ENCODE results near the gene UQCRH.
"Not testable (repeated sequence)": the region's sequence is repeated elsewhere in the genome, so short reads cannot be mapped to it uniquely, and the experiment has no call there.

UQCRH gene

GRCh38 chr1:46330381-46330780, 26.9 kb downstream of the UQCRH start:
- not testable (repeated sequence) for H3K23ac ChIP-seq (ENCODE audit: low read length); H4K5ac ChIP-seq (ENCODE audit: low read length); H2AK5ac ChIP-seq (ENCODE audit: low read length); H3K9ac ChIP-seq (ENCODE audit: low read length); H3K79me1 ChIP-seq (ENCODE audit: low read length); H3K4ac ChIP-seq (ENCODE audit: low read depth, low read length); H3K18ac ChIP-seq (ENCODE audit: low read length); H3K4me1 ChIP-seq (ENCODE audit: control insufficient read depth, low read depth, low read length); H3K27me3 ChIP-seq (ENCODE audit: insufficient read depth, low read length, poor library complexity); H3K4me3 ChIP-seq (ENCODE audit: low read length); H2BK5ac ChIP-seq (ENCODE audit: low read length); H3K56ac ChIP-seq (ENCODE audit: low read length); H3K36me3 ChIP-seq (ENCODE audit: control insufficient read depth, insufficient read depth, low read length); H4K8ac ChIP-seq (ENCODE audit: low read depth, low read length); H2BK15ac ChIP-seq (replicated peaks; ENCODE audit: low read depth); H3K4me2 ChIP-seq (ENCODE audit: low read length); H3K27ac ChIP-seq (ENCODE audit: low read depth, low read length); H2BK120ac ChIP-seq (ENCODE audit: low read depth, low read length); DNase-seq; H3K79me2 ChIP-seq (ENCODE audit: control insufficient read depth, insufficient read depth, low read length)
- no CpG with 5 or more reads among the region's 2 CpGs for WGBS (ENCODE audit: extremely low coverage, insufficient coverage, low lambda C conversion rate)

GRCh38 chr1:46331786-46332540, 28.5 kb downstream of the UQCRH start:
- not testable (repeated sequence) for H3K27ac ChIP-seq (ENCODE audit: low read depth, low read length); H3K27me3 ChIP-seq (ENCODE audit: insufficient read depth, low read length, poor library complexity); DNase-seq; H3K9ac ChIP-seq (ENCODE audit: low read length); H2AK5ac ChIP-seq (ENCODE audit: low read length); H2BK5ac ChIP-seq (ENCODE audit: low read length); H3K4ac ChIP-seq (ENCODE audit: low read depth, low read length); H2BK120ac ChIP-seq (ENCODE audit: low read depth, low read length); H4K5ac ChIP-seq (ENCODE audit: low read length); H3K36me3 ChIP-seq (ENCODE audit: control insufficient read depth, insufficient read depth, low read length); H3K79me2 ChIP-seq (ENCODE audit: control insufficient read depth, insufficient read depth, low read length); H2BK15ac ChIP-seq (replicated peaks; ENCODE audit: low read depth); H3K4me2 ChIP-seq (ENCODE audit: low read length); H3K23ac ChIP-seq (ENCODE audit: low read length); H4K8ac ChIP-seq (ENCODE audit: low read depth, low read length); H3K4me1 ChIP-seq (ENCODE audit: control insufficient read depth, low read depth, low read length); H3K79me1 ChIP-seq (ENCODE audit: low read length); H3K4me3 ChIP-seq (ENCODE audit: low read length); H3K56ac ChIP-seq (ENCODE audit: low read length); H3K18ac ChIP-seq (ENCODE audit: low read length)
- no CpG with 5 or more reads among the region's 24 CpGs for WGBS (ENCODE audit: extremely low coverage, insufficient coverage, low lambda C conversion rate)

- no peaks in the 10 kb centered on the region for H3K36me3 ChIP-seq (ENCODE audit: control insufficient read depth, insufficient read depth, low read length)
- no peak overlapping the region for H3K4me2 ChIP-seq (ENCODE audit: low read length)
These were observed 30.0 kb downstream of the UQCRH start for GRCh38 chr1:46333300-46334029.

GRCh38 chr1:46334030-46334384, 30.5 kb downstream of the UQCRH start:
- Histone ChIP-seq H3K9ac (ENCODE audit: low read length) (no peak overlapping the region), H2BK5ac (ENCODE audit: low read length) (no peak overlapping the region), H3K18ac (ENCODE audit: low read length) (no peak overlapping the region), H4K5ac (ENCODE audit: low read length) (no peak overlapping the region), H3K79me1 (ENCODE audit: low read length) (no peaks in the 10 kb centered on the region), H3K4me1 (ENCODE audit: control insufficient read depth, low read depth, low read length) (no peaks in the 10 kb centered on the region), H2BK120ac (ENCODE audit: low read depth, low read length) (no peak overlapping the region), H4K8ac (ENCODE audit: low read depth, low read length) (no peak overlapping the region), H3K27ac (ENCODE audit: low read depth, low read length) (no peak overlapping the region), H3K23ac (ENCODE audit: low read length) (no peak overlapping the region), H3K27me3 (ENCODE audit: insufficient read depth, low read length, poor library complexity) (no peaks in the 10 kb centered on the region), H2AK5ac (ENCODE audit: low read length) (no peak overlapping the region), H3K79me2 (ENCODE audit: control insufficient read depth, insufficient read depth, low read length) (no peaks in the 10 kb centered on the region), H3K4me2 (ENCODE audit: low read length) (no peak overlapping the region), H2BK15ac (replicated peaks; ENCODE audit: low read depth) (no peak overlapping the region), H3K4ac (ENCODE audit: low read depth, low read length) (no peak overlapping the region), H3K4me3 (ENCODE audit: low read length) (no peak overlapping the region), H3K36me3 (ENCODE audit: control insufficient read depth, insufficient read depth, low read length) (no peaks in the 10 kb centered on the region), H3K56ac (ENCODE audit: low read length) (no peak overlapping the region)
- no CpG with 5 or more reads among the region's 2 CpGs for WGBS (ENCODE audit: extremely low coverage, insufficient coverage, low lambda C conversion rate)
- DNase-seq: no peak

More at GRCh38 chr1:46333300-46334029, 30.0 kb downstream of the UQCRH start:
- Histone ChIP-seq H2BK5ac (ENCODE audit: low read length) (no peak overlapping the region), H3K18ac (ENCODE audit: low read length) (no peak overlapping the region), H2BK15ac (replicated peaks; ENCODE audit: low read depth) (no peak overlapping the region), H3K27me3 (ENCODE audit: insufficient read depth, low read length, poor library complexity) (no peaks in the 10 kb centered on the region), H3K27ac (ENCODE audit: low read depth, low read length) (no peak overlapping the region), H3K79me1 (ENCODE audit: low read length) (no peaks in the 10 kb centered on the region), H3K56ac (ENCODE audit: low read length) (no peak overlapping the region), H4K8ac (ENCODE audit: low read depth, low read length) (no peak overlapping the region), H2AK5ac (ENCODE audit: low read length) (no peak overlapping the region), H3K4me1 (ENCODE audit: control insufficient read depth, low read depth, low read length) (no peaks in the 10 kb centered on the region), H4K5ac (ENCODE audit: low read length) (no peak overlapping the region), H3K23ac (ENCODE audit: low read length) (no peak overlapping the region), H3K4ac (ENCODE audit: low read depth, low read length) (no peak overlapping the region), H3K9ac (ENCODE audit: low read length) (no peak overlapping the region), H3K4me3 (ENCODE audit: low read length) (no peak overlapping the region), H3K79me2 (ENCODE audit: control insufficient read depth, insufficient read depth, low read length) (no peaks in the 10 kb centered on the region), H2BK120ac (ENCODE audit: low read depth, low read length) (no peak overlapping the region)
- no CpG with 5 or more reads among the region's 9 CpGs for WGBS (ENCODE audit: extremely low coverage, insufficient coverage, low lambda C conversion rate)
- peak; percentile 92 for DNase-seq

- DNase-seq: no peak
- Histone ChIP-seq H3K79me1 (ENCODE audit: low read length) (no peaks in the 10 kb centered on the region), H3K27ac (ENCODE audit: low read depth, low read length) (no peak overlapping the region), H3K18ac (ENCODE audit: low read length) (no peak overlapping the region), H3K4ac (ENCODE audit: low read depth, low read length) (no peak overlapping the region), H3K9ac (ENCODE audit: low read length) (no peak overlapping the region), H3K4me2 (ENCODE audit: low read length) (no peak overlapping the region), H4K8ac (ENCODE audit: low read depth, low read length) (no peak overlapping the region), H4K5ac (ENCODE audit: low read length) (no peak overlapping the region), H2BK120ac (ENCODE audit: low read depth, low read length) (no peak overlapping the region), H2BK15ac (replicated peaks; ENCODE audit: low read depth) (no peak overlapping the region), H3K4me3 (ENCODE audit: low read length) (no peak overlapping the region), H3K27me3 (ENCODE audit: insufficient read depth, low read length, poor library complexity) (no peaks in the 10 kb centered on the region), H2BK5ac (ENCODE audit: low read length) (no peak overlapping the region), H3K36me3 (ENCODE audit: control insufficient read depth, insufficient read depth, low read length) (no peaks in the 10 kb centered on the region), H2AK5ac (ENCODE audit: low read length) (no peak overlapping the region), H3K56ac (ENCODE audit: low read length) (no peak overlapping the region), H3K4me1 (ENCODE audit: control insufficient read depth, low read depth, low read length) (no peaks in the 10 kb centered on the region), H3K23ac (ENCODE audit: low read length) (no peak overlapping the region), H3K79me2 (ENCODE audit: control insufficient read depth, insufficient read depth, low read length) (no peaks in the 10 kb centered on the region)
- WGBS (ENCODE audit: extremely low coverage, insufficient coverage, low lambda C conversion rate): no CpG with 5 or more reads among the region's 3 CpGs
These were observed 31.6 kb downstream of the UQCRH start for GRCh38 chr1:46335081-46335480.
